Uterus (tissue), 2 donors: Measurements from ENCODE around the gene YAE1.

Experiments used
- CTCF ChIP-seq, 4 experiments: fragments of 200-600 bp in 2 of 4; fragments of 450-650 bp in 2 of 4; sonication (generic) in 2 of 4; IDR thresholded peaks; one replicate each; pipeline ENCODE4 v1.5.1; 2016 to 2019; ENCODE audit warnings: antibody characterized with exemption in 4 of 4, mild to moderate bottlenecking in 2 of 4, moderate library complexity in 1 of 4
- POLR2A ChIP-seq, 2 donors: fragments of 450-650 bp; IDR thresholded peaks; one replicate each; pipeline ENCODE4 v1.6.1; 2016; ENCODE audit warnings: antibody characterized with exemption in 2 of 2, mild to moderate bottlenecking in 1 of 2, moderate library complexity in 1 of 2

DNA sequence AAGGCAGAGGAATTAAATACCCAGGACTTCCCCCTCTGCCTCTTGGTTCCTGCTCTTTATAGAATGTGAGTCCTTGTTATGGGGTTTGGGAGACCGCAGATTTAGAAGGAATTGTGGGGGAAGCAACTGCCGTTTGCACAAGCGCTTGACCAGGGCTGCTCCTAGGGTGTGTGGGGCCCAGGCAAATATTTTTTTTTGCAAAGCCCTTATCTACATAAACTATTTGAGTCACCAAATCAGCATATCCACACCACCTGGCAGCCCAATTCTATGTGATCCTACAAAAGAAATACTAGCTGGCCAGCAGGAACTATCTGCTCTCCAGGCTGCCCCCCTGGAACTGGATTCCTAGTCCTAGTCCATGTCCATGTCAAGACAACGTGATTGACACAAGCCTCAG is 33.4 kb upstream of the YAE1 start:
- no peak for TF ChIP-seq CTCF (IDR thresholded peaks at IDR 0.05)
- no peak for TF ChIP-seq POLR2A (IDR thresholded peaks at IDR 0.05)
